ENCODE results near the gene ALDH1A2. TPM values are rescaled to one million over a fixed set of nuclear protein-coding genes. Genes with fewer than 3 reads are reported as not detected.

ALDH1A2 gene
- total RNA-seq, 6 experiments from 2014 or later = 4.3 to 33.2 (median 10.8) TPM

- DNase-seq = no peak
- H3K9me3 ChIP-seq = no peaks in the 10 kb centered on the region
- TF ChIP-seq CTCF (IDR thresholded peaks at IDR 0.05) (no peak), POLR2A (IDR thresholded peaks at IDR 0.05) (no peak)
- H3K36me3 ChIP-seq = no peaks in the 10 kb centered on the region
- H3K4me3 ChIP-seq = no peak overlapping the region
- no peak for ATAC-seq
- H3K27me3 ChIP-seq = no peaks in the 10 kb centered on the region
- intact Hi-C loops (cut with DNase I) = no loop called here
- H3K27ac ChIP-seq = no peak overlapping the region
- 75% methylated on average over 2 of the region's 2 CpGs for WGBS (ENCODE audit: insufficient coverage, low coverage, low lambda C conversion rate, missing lambda C conversion rate)
- H3K4me1 ChIP-seq = peaks cover 0 to 29% (median 15%) of the 10 kb centered on the region in 4 donors
Observed at GRCh38 chr15:57919754-57920153, 145.8 kb downstream of the ALDH1A2 start.

- no peak for ATAC-seq
- Histone ChIP-seq H3K4me1 (peaks cover 0 to 17% (median 8%) of the 10 kb centered on the region in 4 donors), H3K27ac (no peak overlapping the region), H3K9me3 (no peaks in the 10 kb centered on the region), H3K36me3 (no peaks in the 10 kb centered on the region), H3K27me3 (no peaks in the 10 kb centered on the region), H3K4me3 (no peak overlapping the region)
- WGBS (ENCODE audit: insufficient coverage, low coverage, low lambda C conversion rate, missing lambda C conversion rate) = 58% methylated on average over 4 of the region's 8 CpGs
- DNase-seq = no peak
- TF ChIP-seq POLR2A (IDR thresholded peaks at IDR 0.05) (no peak), CTCF (IDR thresholded peaks at IDR 0.05) (no peak)
- intact Hi-C loops (cut with DNase I) = no loop called here
Observed at GRCh38 chr15:57917998-57918397, 147.5 kb downstream of the ALDH1A2 start.

GRCh38 chr15:57916695-57917094 is 148.8 kb downstream of the ALDH1A2 start:
- no peak for DNase-seq
- H3K4me3 ChIP-seq = no peak overlapping the region
- no peaks in the 10 kb centered on the region for H3K9me3 ChIP-seq
- intact Hi-C loops (cut with DNase I) = no loop called here
- H3K36me3 ChIP-seq = no peaks in the 10 kb centered on the region
- no peak for TF ChIP-seq POLR2A (IDR thresholded peaks at IDR 0.05)
- H3K4me1 ChIP-seq = peaks cover 0 to 8% (median 2%) of the 10 kb centered on the region in 4 donors
- no peaks in the 10 kb centered on the region for H3K27me3 ChIP-seq
- peak in 1 of 4 donors; percentile 28 for ATAC-seq
- H3K27ac ChIP-seq = no peak overlapping the region
- WGBS (ENCODE audit: insufficient coverage, low coverage, low lambda C conversion rate, missing lambda C conversion rate) = 61% methylated on average over 7 of the region's 8 CpGs

- WGBS (ENCODE audit: insufficient coverage, low coverage, low lambda C conversion rate, missing lambda C conversion rate) = 66% methylated on average over 5 of the region's 15 CpGs
- Histone ChIP-seq H3K4me3 (no peak overlapping the region), H3K9me3 (no peaks in the 10 kb centered on the region), H3K36me3 (no peaks in the 10 kb centered on the region), H3K4me1 (peaks cover 0 to 8% (median 2%) of the 10 kb centered on the region in 4 donors), H3K27ac (no peak overlapping the region), H3K27me3 (no peaks in the 10 kb centered on the region)
- DNase-seq (no peak), ATAC-seq (no peak)
- intact Hi-C loops (cut with DNase I) = no loop called here
- no peak for TF ChIP-seq CTCF (IDR thresholded peaks at IDR 0.05)
Observed at GRCh38 chr15:57915827-57916531, 149.5 kb downstream of the ALDH1A2 start.

GRCh38 chr15:57914350-57915055 is 151.0 kb downstream of the ALDH1A2 start:
- ATAC-seq = peak in 1 of 4 donors; percentile 31
- intact Hi-C loops (cut with DNase I) = no loop called here

More at GRCh38 chr15:57914350-57915055, 151.0 kb downstream of the ALDH1A2 start:
- Histone ChIP-seq H3K27me3 (no peaks in the 10 kb centered on the region), H3K4me3 (no peak overlapping the region), H3K9me3 (no peaks in the 10 kb centered on the region), H3K4me1 (peaks cover 0 to 8% (median 2%) of the 10 kb centered on the region in 4 donors), H3K27ac (no peak overlapping the region), H3K36me3 (no peaks in the 10 kb centered on the region)
- TF ChIP-seq POLR2A (IDR thresholded peaks at IDR 0.05) = no peak
- no peak for TF ChIP-seq CTCF (IDR thresholded peaks at IDR 0.05)
- DNase-seq = no peak
- 76% methylated on average over 7 of the region's 9 CpGs for WGBS (ENCODE audit: insufficient coverage, low coverage, low lambda C conversion rate, missing lambda C conversion rate)

All from right lobe of liver (tissue), 6 donors.